SKM-1 treated with dmso at 0.1 percent for 144 hours (cell line): ENCODE results near the gene NUDT16.

Source experiments
- DNase-seq: peaks from one replicate; lab custom pipeline; 2025; ENCODE audit not compliant: unreplicated experiment; lab: John Stamatoyannopoulos, UW

NUDT16 gene

GRCh38 chr3:131435000-131435399, 53.4 kb downstream of the NUDT16 start:
- no peak for DNase-seq
